Activated CD8-positive, alpha-beta memory T cell treated with anti-CD3 and anti-CD28 coated beads for 48 hours (primary cell): Measurements from ENCODE around the gene SCLY.

Experiments used
- DNase-seq, 3 experiments: peaks; one replicate each; pipeline ENCODE4 v3.0.0-alpha.2; 2020; ENCODE audit warnings: low read depth in 2 of 3, low spot score in 2 of 3

SCLY gene

GRCh38 chr2:238069021-238069709, 8.4 kb downstream of the SCLY start:
- no peak for DNase-seq

- no peak for DNase-seq
Observed at GRCh38 chr2:238069877-238070276, 9.1 kb downstream of the SCLY start.

- DNase-seq: no peak
Observed at GRCh38 chr2:238075397-238075796, 14.6 kb downstream of the SCLY start.

GRCh38 chr2:238077292-238077691, 16.5 kb downstream of the SCLY start:
- no peak for DNase-seq

GRCh38 chr2:238079874-238080327, 19.1 kb downstream of the SCLY start:
- no peak for DNase-seq

- DNase-seq: no peak
Observed at GRCh38 chr2:238080518-238080917, 19.7 kb downstream of the SCLY start.

GRCh38 chr2:238081150-238081549, 20.3 kb downstream of the SCLY start:
- DNase-seq: no peak

- DNase-seq: no peak
Observed at GRCh38 chr2:238081561-238081960, 20.8 kb downstream of the SCLY start.

GRCh38 chr2:238082151-238082550, 21.4 kb downstream of the SCLY start:
- DNase-seq: no peak

- DNase-seq: no peak
Observed at GRCh38 chr2:238082827-238083226, 22.0 kb downstream of the SCLY start.

- DNase-seq: no peak
Observed at GRCh38 chr2:238083919-238084318, 23.1 kb downstream of the SCLY start.

- DNase-seq: no peak
Observed at GRCh38 chr2:238084761-238085160, 24.0 kb downstream of the SCLY start.

GRCh38 chr2:238085899-238086298, 25.1 kb downstream of the SCLY start:
- DNase-seq: no peak

GRCh38 chr2:238087211-238087610, 26.4 kb downstream of the SCLY start:
- no peak for DNase-seq

- no peak for DNase-seq
Observed at GRCh38 chr2:238090887-238091286, 30.1 kb downstream of the SCLY start.

GRCh38 chr2:238091436-238092060, 30.7 kb downstream of the SCLY start:
- no peak for DNase-seq

- no peak for DNase-seq
Observed at GRCh38 chr2:238092486-238093035, 31.8 kb downstream of the SCLY start.

GRCh38 chr2:238093181-238094140, 32.7 kb downstream of the SCLY start:
- DNase-seq: no peak

GRCh38 chr2:238094438-238095022, 33.7 kb downstream of the SCLY start:
- DNase-seq: no peak

GRCh38 chr2:238095143-238095542, 34.3 kb downstream of the SCLY start:
- DNase-seq: no peak
